Putamen (tissue), 1 donor: ENCODE results near the gene DAPK3.
"Not testable (repeated sequence)": the region's sequence is repeated elsewhere in the genome, so short reads cannot be mapped to it uniquely, and the experiment has no call there.

Experiments used
- DNase-seq: peaks from one replicate; pipeline ENCODE4 v3.0.0-alpha.2; 2016; ENCODE audit warnings: low spot score

The DAPK3 gene

DNA sequence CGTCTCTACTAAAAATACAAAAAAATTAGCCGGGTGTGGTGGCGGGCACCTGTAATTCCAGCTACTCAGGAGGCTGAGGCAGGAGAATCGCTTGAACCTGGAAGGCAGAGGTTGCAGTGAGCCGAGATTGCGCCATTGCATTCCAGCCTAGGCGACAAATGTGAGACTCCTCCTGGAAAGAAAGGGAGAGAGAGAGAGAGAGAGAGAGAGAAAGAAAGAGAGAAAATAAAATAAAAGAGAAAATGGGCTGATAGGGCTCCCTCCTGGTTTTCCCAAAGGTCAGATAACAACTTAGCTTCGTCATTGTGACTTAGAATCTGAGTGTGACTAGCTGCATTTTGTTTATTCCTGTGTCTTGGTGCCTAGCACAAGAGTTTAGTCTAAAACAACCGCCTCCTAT, 34.5 kb upstream of the DAPK3 start:
- DNase-seq: not testable (repeated sequence)

- DNase-seq: not testable (repeated sequence)
Measured at GRCh38 chr19:4000798-4001197, 29.9 kb upstream of the DAPK3 start.

- DNase-seq: not testable (repeated sequence)
Measured at GRCh38 chr19:3998667-3999412, 27.9 kb upstream of the DAPK3 start.

DNA sequence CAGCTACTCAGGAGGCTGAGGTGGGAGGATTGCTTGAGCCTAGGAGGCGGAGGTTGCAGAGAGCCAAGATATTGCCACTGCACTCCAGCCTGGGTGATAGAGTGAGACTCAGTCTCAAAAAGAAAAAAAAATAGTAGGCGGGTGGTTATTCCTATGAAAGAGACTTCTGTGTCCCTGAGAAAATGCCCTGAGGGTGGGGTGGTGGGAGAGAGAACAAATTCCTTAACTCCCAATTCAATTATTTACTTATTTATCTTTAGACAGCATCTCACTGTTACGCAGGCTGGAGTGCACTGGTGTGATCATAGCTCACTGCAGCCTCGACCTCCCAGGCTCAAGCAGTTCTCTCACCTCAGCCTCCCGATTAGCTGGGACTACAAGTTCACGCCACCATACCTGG, 24.7 kb upstream of the DAPK3 start:
- no peak for DNase-seq

- DNase-seq: no peak
Measured at GRCh38 chr19:3990815-3991117, 19.9 kb upstream of the DAPK3 start.

- DNase-seq: peak; percentile 85
Measured at GRCh38 chr19:3987619-3988371, 16.9 kb upstream of the DAPK3 start.

GRCh38 chr19:3986260-3987041, 15.6 kb upstream of the DAPK3 start:
- DNase-seq: peak; percentile 85

GRCh38 chr19:3985643-3986259, 14.9 kb upstream of the DAPK3 start:
- DNase-seq: no peak

GRCh38 chr19:3984908-3985642, 14.2 kb upstream of the DAPK3 start, which contains the start of gene EEF2:
TSS of gene EEF2 (minus strand) at chr19:3985463. CDS start at chr19:3985380, 83 bp downstream.
- peak; percentile 90 for DNase-seq

DNA sequence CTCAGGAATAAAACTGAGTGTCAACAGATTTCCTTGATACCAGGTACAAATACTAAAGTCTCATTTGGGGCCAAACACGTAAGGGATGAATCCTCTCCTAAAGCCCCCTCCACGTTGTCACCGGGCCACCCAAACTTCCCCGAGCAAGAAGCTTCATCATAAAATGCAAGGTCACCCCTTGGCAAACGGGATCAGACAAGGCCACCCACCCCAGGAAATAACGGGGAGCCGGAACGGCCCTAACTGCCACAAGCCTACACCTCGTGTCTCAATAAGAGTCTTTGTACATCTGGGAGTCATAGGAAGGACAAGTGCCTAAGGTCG, 13.6 kb upstream of the DAPK3 start:
- no peak for DNase-seq

DNA sequence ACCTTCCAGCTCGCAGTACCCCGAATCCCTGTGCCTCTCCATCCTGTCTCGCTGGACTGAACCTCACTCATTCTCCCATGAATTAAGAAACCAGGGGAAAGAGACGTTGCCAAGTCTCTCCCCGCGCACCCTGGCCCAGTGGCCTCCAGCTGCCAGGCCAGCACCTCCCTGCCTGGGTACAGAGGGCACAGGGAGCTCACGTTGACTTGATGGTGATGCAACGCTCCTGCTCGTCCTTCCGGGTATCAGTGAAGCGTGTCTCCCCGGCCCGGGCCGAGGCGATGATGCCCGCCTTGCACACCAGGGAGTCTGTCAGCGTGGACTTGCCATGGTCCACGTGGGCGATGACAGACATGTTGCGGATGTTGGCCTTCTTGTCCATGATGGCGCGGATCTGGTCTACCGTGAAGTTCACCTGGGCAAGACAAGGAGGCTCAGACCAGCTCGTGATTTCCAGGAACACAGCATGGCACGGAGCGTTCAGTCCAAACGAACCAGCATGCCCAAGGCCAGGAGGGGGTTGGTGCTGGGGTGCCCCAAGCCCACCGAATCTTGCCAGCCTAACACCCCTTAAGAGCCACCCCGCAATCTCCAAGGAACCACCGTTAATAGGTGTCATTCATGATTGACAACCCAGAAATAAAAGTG, 13.2 kb upstream of the DAPK3 start:
- no peak for DNase-seq

- DNase-seq: no peak
Measured at GRCh38 chr19:3983542-3983914, 12.6 kb upstream of the DAPK3 start.

GRCh38 chr19:3982701-3983541, 12.0 kb upstream of the DAPK3 start:
- no peak for DNase-seq

GRCh38 chr19:3981736-3982681, 11.1 kb upstream of the DAPK3 start:
- no peak for DNase-seq

DNA sequence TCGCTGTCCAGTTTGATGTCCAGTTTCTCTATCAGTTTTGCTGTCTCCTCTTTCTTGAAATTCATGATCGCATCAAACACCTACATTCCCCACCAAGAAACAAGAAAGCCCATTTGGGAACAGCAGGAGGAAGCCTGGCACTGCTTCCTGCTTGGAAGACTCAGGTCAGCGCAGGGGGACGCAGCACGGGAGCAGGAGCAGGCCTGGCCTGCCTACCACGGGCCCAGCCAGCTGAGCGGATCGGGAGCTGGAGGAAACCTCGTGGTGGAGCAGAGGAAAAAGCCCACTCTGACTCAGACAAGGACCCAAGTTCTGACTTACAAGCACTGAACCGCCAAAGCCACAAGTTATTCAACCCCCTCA, 10.5 kb upstream of the DAPK3 start:
- no peak for DNase-seq

GRCh38 chr19:3980353-3981251, 9.7 kb upstream of the DAPK3 start:
- DNase-seq: no peak

GRCh38 chr19:3979674-3980352, 8.9 kb upstream of the DAPK3 start:
- no peak for DNase-seq

- DNase-seq: no peak
Measured at GRCh38 chr19:3979289-3979673, 8.4 kb upstream of the DAPK3 start.
